K562 (cell line): ENCODE data around the gene AK4. TPM values are rescaled to one million over a fixed set of nuclear protein-coding genes. Genes with fewer than 3 reads are reported as not detected.
A peak's percentile ranks its signal among the peaks of the same experiment; 100 is the strongest.

Experiments
- ATAC-seq: fragments of 200-7000 bp; cut with Tn5 transposase; 3 replicates; pipeline ENCODE4 v1.9.1; 2020; ENCODE audit warnings: moderate library complexity
- BruUV-seq: library from RNA; stranded (reverse); fragments of 400-500 nt; replicated peaks from 2 replicates; lab custom pipeline; 2021; lab: Mats Ljungman, UMichigan
- CTCF ChIA-PET: fragments of 300-600 bp; formaldehyde crosslinking; extraction: SDS; loops from one replicate; lab custom pipeline; 2021; ENCODE audit warnings: low intra/inter-chr PET ratio; lab: Yijun Ruan, JAX
- POLR2A ChIA-PET: fragments of 300-600, 350-650 bp; sonication (Branson Sonifier 250); formaldehyde crosslinking; extraction: SDS; loops from one replicate; lab custom pipeline; 2021; ENCODE audit warnings: antibody characterized with exemption, inconsistent platforms; lab: Yijun Ruan, JAX
- DNase-seq, 4 experiments: peaks; one replicate each; pipeline versions ENCODE4 v3.0.0 to v3.0.0-alpha.2; 2011 to 2018; ENCODE audit warnings: low spot score in 3 of 4, mixed read lengths in 3 of 4; ENCODE audit errors: extremely low read depth in 1 of 4
- FAIRE-seq: peaks from 2 replicates; lab custom pipeline; 2011; peaks lifted over from hg19 to GRCh38; lab: Jason Lieb, UNC
- H2AFZ ChIP-seq: 2 replicates; pipeline ENCODE4 v1.6.0; 2011; ENCODE audit warnings: low read depth, low read length, control low read depth, inconsistent platforms
- H3K27ac ChIP-seq: fragments of 200-600 bp; 3 replicates; pipeline ENCODE4 v1.8.0; 2011; ENCODE audit warnings: low read depth, mild to moderate bottlenecking, control low read depth, inconsistent platforms, low read length, moderate library complexity, mixed read lengths; ENCODE audit errors: extremely low read depth
- H3K27me3 ChIP-seq, 2 experiments: fragments of 300-600 bp in 1 of 2; 2 replicates in 1 of 2; 3 replicates in 1 of 2; pipeline versions ENCODE4 v1.6.0 to v1.8.0; 2011; ENCODE audit warnings: inconsistent platforms in 2 of 2, low read length in 2 of 2, mild to moderate bottlenecking in 1 of 2, mixed read lengths in 1 of 2, moderate library complexity in 1 of 2; ENCODE audit not compliant: control insufficient read depth in 2 of 2, insufficient read depth in 2 of 2
- H3K36me3 ChIP-seq: fragments of 300-600 bp; 3 replicates; pipeline ENCODE4 v1.8.0; 2011; ENCODE audit warnings: mild to moderate bottlenecking, low read length, inconsistent platforms; ENCODE audit not compliant: control insufficient read depth, insufficient read depth
- H3K4me1 ChIP-seq, 2 experiments: fragments of 200-600 bp in 1 of 2; replicated peaks in 1 of 2; 2 replicates in 1 of 2; 3 replicates in 1 of 2; pipeline versions ENCODE4 v1.5.1 to v1.8.0; 2011; ENCODE audit warnings: inconsistent platforms in 2 of 2, low read length in 2 of 2, mild to moderate bottlenecking in 1 of 2, mixed read lengths in 1 of 2, moderate library complexity in 1 of 2; ENCODE audit not compliant: control insufficient read depth in 2 of 2, insufficient read depth in 2 of 2
- H3K4me2 ChIP-seq: 2 replicates; pipeline ENCODE4 v1.6.1; 2011; ENCODE audit warnings: low read length, control low read depth, inconsistent platforms, mixed read lengths; ENCODE audit not compliant: insufficient read depth
- H3K4me3 ChIP-seq: fragments of 200-600 bp; sonication (generic), shearing (Covaris generic); 2 replicates; pipeline ENCODE4 v1.5.1; 2016; ENCODE audit warnings: control low read depth, inconsistent platforms
- H3K79me2 ChIP-seq: fragments of 200-600 bp; 3 replicates; pipeline ENCODE4 v1.8.0; 2011; ENCODE audit warnings: low read length, inconsistent platforms; ENCODE audit not compliant: control insufficient read depth, insufficient read depth
- H3K9ac ChIP-seq, 2 experiments: 2 replicates each; pipeline versions ENCODE4 v1.6.0 to v1.6.1; 2011; ENCODE audit warnings: low read depth in 2 of 2, low read length in 2 of 2, control low read depth in 1 of 2, inconsistent platforms in 1 of 2, mild to moderate bottlenecking in 1 of 2, mixed read lengths in 1 of 2; ENCODE audit not compliant: insufficient read depth in 1 of 2
- H3K9me1 ChIP-seq: one replicate; pipeline ENCODE4 v1.6.0; 2011; ENCODE audit warnings: inconsistent platforms, mild to moderate bottlenecking, low read length, moderate library complexity; ENCODE audit not compliant: control insufficient read depth, insufficient read depth
- H3K9me3 ChIP-seq: replicated peaks from 2 replicates; pipeline ENCODE4 v1.5.1; 2011; ENCODE audit warnings: low read depth, low read length, inconsistent platforms; ENCODE audit not compliant: control insufficient read depth, insufficient read depth
- H4K20me1 ChIP-seq: replicated peaks from 2 replicates; pipeline ENCODE4 v1.6.1; 2011; ENCODE audit warnings: low read length, inconsistent platforms, mixed read lengths; ENCODE audit not compliant: control insufficient read depth, insufficient read depth
- ARHGAP35 ChIP-seq: fragments of 450-650 bp; IDR thresholded peaks from 2 replicates; pipeline ENCODE4 v1.6.1; 2018; ENCODE audit not compliant: partially characterized antibody
- MAFG ChIP-seq: fragments of 450-650 bp; conservative IDR thresholded peaks from 2 replicates; pipeline ENCODE4 v1.6.1; 2016; ENCODE audit warnings: missing genetic modification characterization, missing compliant biosample characterization
- NFE2 ChIP-seq: IDR thresholded peaks from 2 replicates; pipeline ENCODE4 v1.6.1; 2014; ENCODE audit warnings: antibody characterized with exemption, low read depth
- SMAD1 ChIP-seq: fragments of 150-350 bp; IDR thresholded peaks from 2 replicates; pipeline ENCODE4 v1.6.1; 2014; ENCODE audit warnings: low read length, low read depth; ENCODE audit not compliant: partially characterized antibody
- YY1 ChIP-seq, 3 experiments: IDR thresholded peaks; 2 replicates each; pipeline ENCODE4 v1.6.1; 2011; ENCODE audit warnings: low read length in 2 of 3, mild to moderate bottlenecking in 2 of 3, moderate library complexity in 2 of 3, borderline replicate concordance in 1 of 3, control low read depth in 1 of 3, low read depth in 1 of 3; ENCODE audit not compliant: insufficient read depth in 3 of 3, insufficient replicate concordance in 2 of 3, control insufficient read depth in 1 of 3, insufficient read length in 1 of 3; ENCODE audit errors: extremely low read depth in 1 of 3
- ZNF311 ChIP-seq: fragments of 250-450 bp; sonication (Bioruptor Pico); IDR thresholded peaks from 2 replicates; pipeline ENCODE4 v1.4.0; 2020; ENCODE audit warnings: mild to moderate bottlenecking, moderate library complexity
- ZNF551 ChIP-seq: fragments of 250-450 bp; sonication (Bioruptor Pico); IDR thresholded peaks from 2 replicates; pipeline ENCODE4 v1.5.0; 2021; ENCODE audit warnings: mild to moderate bottlenecking, moderate library complexity
- WGBS: fragments of 100-300 bp; shearing (Covaris generic); methylation state at CpG from one replicate; pipeline ENCODE4 v1.1.6; 2016; ENCODE audit warnings: low coverage, mixed read lengths; ENCODE audit not compliant: insufficient coverage; ENCODE audit errors: missing lambda C conversion rate; 5-methylcytosine and 5-hydroxymethylcytosine counted together
- in situ Hi-C: fragments of 300-500 bp; cut with MboI; formaldehyde crosslinking; loops from 4 replicates; pipeline ENCODE4 v1.15.0; 2018; ENCODE audit warnings: inconsistent platforms, mixed read lengths
- intact Hi-C: fragments of 100-400 bp; cut with micrococcal nuclease; formaldehyde crosslinking; loops from 2 replicates; pipeline ENCODE4 v1.14.2; 2022
- polyA plus RNA-seq, 8 experiments: library from polyadenylated mRNA; depleted of rRNA in 4 of 8; stranded (reverse) in 5 of 8; unstranded in 3 of 8; fragments of >200 nt; fragmentation: Nextera tagmentation in 2 of 8; fragmentation: Illumina TruSeq in 1 of 8; extraction: Ambion mirVana in 2 of 8; extraction: Trizol in 1 of 8; gene quantifications; 2 replicates each; pipeline versions ENCODE4 v1.2.1 to v1.2.3, GENCODE V29; 2011 to 2014; ENCODE audit warnings: inconsistent platforms in 1 of 8, missing spikeins in 1 of 8
- total RNA-seq, 7 experiments: library from RNA; depleted of rRNA in 6 of 7; stranded (reverse); fragments of >200 nt in 6 of 7; fragmentation: Illumina TruSeq in 2 of 7; extraction: Trizol in 2 of 7; gene quantifications; 2 replicates each; pipeline versions ENCODE4 v1.2.1 to v1.2.3, GENCODE V29; 2011 to 2021; ENCODE audit warnings: low replicate concordance in 1 of 7
- TF ChIP-seq, protein P1 (sequence below): fragments of 250-450 bp; sonication (Bioruptor Pico); IDR thresholded peaks from 2 replicates; pipeline ENCODE4 v1.4.0; 2020; ENCODE audit warnings: mild to moderate bottlenecking, moderate library complexity, borderline replicate concordance

The AK4 gene
- total and polyA plus RNA-seq, 9 of the 15 experiments (the other 6 are each of a cell fraction or from before 2014, with no cell fraction given), result 10.4 to 96.6 (median 21.5) TPM

DNA sequence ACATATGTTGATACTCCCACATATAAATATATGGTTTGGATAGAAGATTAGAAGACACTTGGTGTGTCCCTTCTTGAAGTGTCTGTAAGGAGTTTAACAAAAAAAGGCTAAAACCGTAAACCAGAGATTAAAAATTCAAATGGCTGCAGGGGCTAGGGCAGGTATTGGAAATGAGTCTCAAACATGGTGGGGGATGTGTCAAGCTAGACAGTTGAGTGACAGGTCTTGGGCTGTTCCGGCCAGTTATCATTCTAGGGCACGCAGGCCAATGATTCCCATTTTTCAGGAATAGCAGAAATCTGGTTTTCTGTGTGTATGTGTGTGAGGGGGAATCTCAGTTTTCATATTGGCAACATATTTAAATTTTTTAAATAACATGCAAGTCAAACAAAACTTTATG, 77.2 kb downstream of the AK4 start (continued):
- no peak for TF ChIP-seq SMAD1

GRCh38 chr1:65229201-65229600, 81.2 kb downstream of the AK4 start:
- H3K9ac ChIP-seq, result no peak overlapping the region
- ChIA-PET CTCF (no interaction called here), POLR2A (interaction anchor here (0.6 to 0.9 kb wide), 5 partner anchors 16 to 159 kb away, joined by 3 to 4 read pairs (median 3); no protein-coding TSS in a partner anchor)
- H3K9me3 ChIP-seq, result no peaks in the 10 kb centered on the region
- ATAC-seq (no peak), DNase-seq (no peak)
- H3K79me2 ChIP-seq, result 0 out of 3 replicates have a peak, but pooled peaks cover 5% of the 10 kb centered on the region
- no peaks in the 10 kb centered on the region for H4K20me1 ChIP-seq
- BruUV-seq, result no TSS peak
- H3K27me3 ChIP-seq, result no peaks in the 10 kb centered on the region
- H3K9me1 ChIP-seq, result no peaks in the 10 kb centered on the region
- no peak overlapping the region for H2AFZ ChIP-seq
- no peak overlapping the region for H3K4me3 ChIP-seq
- H3K27ac ChIP-seq, result peak overlapping the region; percentile 86
- in situ Hi-C loops (no loop called here), intact Hi-C loops (no loop called here)
- TF ChIP-seq ARHGAP35, result no peak
- no peak for TF ChIP-seq ZNF551 (CRISPR knock-in tag)
- 0 out of 2 replicates have a peak, but pooled peaks have one; percentile 23 for TF ChIP-seq ZNF311 (CRISPR knock-in tag)
- TF ChIP-seq NFE2, result peak; percentile 66; the same call in 1 of the 2 replicates
- TF ChIP-seq MAFG (tag), result peak; percentile 75
- TF ChIP-seq YY1 (IDR thresholded peaks at IDR 0.05; ENCODE audit: borderline replicate concordance in 1 of 3, control insufficient read depth in 1 of 3, extremely low read depth in 1 of 3, insufficient read depth in 3 of 3, insufficient read length in 1 of 3, insufficient replicate concordance in 2 of 3, low read depth in 1 of 3, low read length in 2 of 3), result peak in 1 of 3 experiments; percentile 35
- TF ChIP-seq, protein P1, sequence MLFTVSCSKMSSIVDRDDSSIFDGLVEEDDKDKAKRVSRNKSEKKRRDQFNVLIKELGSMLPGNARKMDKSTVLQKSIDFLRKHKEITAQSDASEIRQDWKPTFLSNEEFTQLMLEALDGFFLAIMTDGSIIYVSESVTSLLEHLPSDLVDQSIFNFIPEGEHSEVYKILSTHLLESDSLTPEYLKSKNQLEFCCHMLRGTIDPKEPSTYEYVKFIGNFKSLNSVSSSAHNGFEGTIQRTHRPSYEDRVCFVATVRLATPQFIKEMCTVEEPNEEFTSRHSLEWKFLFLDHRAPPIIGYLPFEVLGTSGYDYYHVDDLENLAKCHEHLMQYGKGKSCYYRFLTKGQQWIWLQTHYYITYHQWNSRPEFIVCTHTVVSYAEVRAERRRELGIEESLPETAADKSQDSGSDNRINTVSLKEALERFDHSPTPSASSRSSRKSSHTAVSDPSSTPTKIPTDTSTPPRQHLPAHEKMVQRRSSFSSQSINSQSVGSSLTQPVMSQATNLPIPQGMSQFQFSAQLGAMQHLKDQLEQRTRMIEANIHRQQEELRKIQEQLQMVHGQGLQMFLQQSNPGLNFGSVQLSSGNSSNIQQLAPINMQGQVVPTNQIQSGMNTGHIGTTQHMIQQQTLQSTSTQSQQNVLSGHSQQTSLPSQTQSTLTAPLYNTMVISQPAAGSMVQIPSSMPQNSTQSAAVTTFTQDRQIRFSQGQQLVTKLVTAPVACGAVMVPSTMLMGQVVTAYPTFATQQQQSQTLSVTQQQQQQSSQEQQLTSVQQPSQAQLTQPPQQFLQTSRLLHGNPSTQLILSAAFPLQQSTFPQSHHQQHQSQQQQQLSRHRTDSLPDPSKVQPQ, result no peak
- TF ChIP-seq, all 486 proteins: peak for 4
- H3K4me2 ChIP-seq, result no peak overlapping the region
- H3K4me1 ChIP-seq, result peaks cover 40 to 69% of the 10 kb centered on the region in 2 experiments
- H3K36me3 ChIP-seq, result peaks cover 15% of the 10 kb centered on the region; the same call in 2 of the 3 replicates
- FAIRE-seq, result no peak
- WGBS, result 69% methylated on average over 5 of the region's 5 CpGs
